Neuronal stem cell (in vitro differentiated cells): ENCODE measurements around the gene ZFAND2A.
"Not testable (repeated sequence)": the region's sequence is repeated elsewhere in the genome, so short reads cannot be mapped to it uniquely, and the experiment has no call there.

Experiments
- DNase-seq: peaks from one replicate; pipeline ENCODE4 v3.0.0-alpha.2; 2013; ENCODE audit warnings: low spot score
- H2AFZ ChIP-seq: one replicate; pipeline ENCODE4 v1.6.1; 2013; ENCODE audit warnings: mild to moderate bottlenecking, low read length, inconsistent platforms
- H2AK5ac ChIP-seq: 2 replicates; pipeline ENCODE4 v1.6.1; 2013; ENCODE audit warnings: low read depth, mild to moderate bottlenecking, inconsistent platforms, low read length, moderate library complexity, mixed read lengths
- H2BK120ac ChIP-seq: 2 replicates; pipeline ENCODE4 v1.6.1; 2013; ENCODE audit warnings: low read depth, mild to moderate bottlenecking, inconsistent platforms, low read length, moderate library complexity, mixed read lengths
- H2BK12ac ChIP-seq: one replicate; pipeline ENCODE4 v1.6.1; 2013; ENCODE audit warnings: low read length, inconsistent platforms
- H2BK15ac ChIP-seq: 2 replicates; pipeline ENCODE4 v1.6.1; 2013; ENCODE audit warnings: mild to moderate bottlenecking, low read length, inconsistent platforms, mixed read lengths
- H2BK5ac ChIP-seq: one replicate; pipeline ENCODE4 v1.6.1; 2013; ENCODE audit warnings: inconsistent platforms, mild to moderate bottlenecking, low read length, moderate library complexity
- H3K14ac ChIP-seq: one replicate; pipeline ENCODE4 v1.6.1; 2013; ENCODE audit warnings: low read length, inconsistent platforms
- H3K18ac ChIP-seq: 2 replicates; pipeline ENCODE4 v1.6.1; 2013; ENCODE audit warnings: low read length, inconsistent platforms
- H3K23ac ChIP-seq: 2 replicates; pipeline ENCODE4 v1.6.1; 2013; ENCODE audit warnings: low read depth, mild to moderate bottlenecking, mixed read lengths, low read length, inconsistent platforms; ENCODE audit not compliant: poor library complexity
- H3K27ac ChIP-seq: replicated peaks from 3 replicates; pipeline ENCODE4 v1.5.1; 2013; ENCODE audit warnings: low read length, inconsistent platforms
- H3K27me3 ChIP-seq, 3 experiments: 2 replicates each; pipeline ENCODE4 v1.6.1; 2013; ENCODE audit warnings: low read length in 3 of 3, mild to moderate bottlenecking in 2 of 3, inconsistent platforms in 1 of 3, low read depth in 1 of 3, mixed read lengths in 1 of 3, moderate library complexity in 1 of 3; ENCODE audit not compliant: control insufficient read depth in 3 of 3, insufficient read depth in 3 of 3
- H3K36me3 ChIP-seq, 2 donors: replicated peaks in 1 of 2; 2 replicates each; pipeline ENCODE4 v1.6.1; 2013; ENCODE audit warnings: low read length in 2 of 2; ENCODE audit not compliant: control insufficient read depth in 2 of 2, insufficient read depth in 2 of 2
- H3K4ac ChIP-seq: 2 replicates; pipeline ENCODE4 v1.6.1; 2013; ENCODE audit warnings: inconsistent platforms, mild to moderate bottlenecking, low read length, moderate library complexity
- H3K4me1 ChIP-seq, 2 donors: 1 replicate in 1 of 2; 2 replicates in 1 of 2; pipeline ENCODE4 v1.6.1; 2013; ENCODE audit warnings: low read length in 2 of 2, low read depth in 1 of 2; ENCODE audit not compliant: control insufficient read depth in 2 of 2, insufficient read depth in 1 of 2
- H3K4me2 ChIP-seq: one replicate; pipeline ENCODE4 v1.6.1; 2013; ENCODE audit warnings: mild to moderate bottlenecking, low read length, inconsistent platforms; ENCODE audit not compliant: insufficient read depth, poor library complexity, severe bottlenecking
- H3K4me3 ChIP-seq, 2 donors: 2 replicates each; pipeline ENCODE4 v1.5.1; 2013; ENCODE audit warnings: low read length in 2 of 2, mild to moderate bottlenecking in 2 of 2, inconsistent platforms in 1 of 2, moderate library complexity in 1 of 2
- H3K79me1 ChIP-seq: one replicate; pipeline ENCODE4 v1.6.1; 2013; ENCODE audit warnings: low read depth, mild to moderate bottlenecking, inconsistent platforms, low read length, moderate library complexity
- H3K9ac ChIP-seq: one replicate; pipeline ENCODE4 v1.6.1; 2013; ENCODE audit warnings: mild to moderate bottlenecking, low read depth, low read length, inconsistent platforms; ENCODE audit not compliant: poor library complexity
- H3K9me3 ChIP-seq, 2 donors: replicated peaks in 1 of 2; 2 replicates each; pipeline versions ENCODE3 to v1.6.1; 2013; ENCODE audit warnings: low read length in 2 of 2, mild to moderate bottlenecking in 2 of 2, inconsistent platforms in 1 of 2, low read depth in 1 of 2, mixed read lengths in 1 of 2, moderate library complexity in 1 of 2; ENCODE audit not compliant: control insufficient read depth in 2 of 2, insufficient read depth in 1 of 2
- H4K8ac ChIP-seq: one replicate; pipeline ENCODE4 v1.6.1; 2013; ENCODE audit warnings: low read depth, mild to moderate bottlenecking, inconsistent platforms, low read length, moderate library complexity
- H4K91ac ChIP-seq: one replicate; pipeline ENCODE4 v1.6.1; 2013; ENCODE audit warnings: low read length, low read depth, mild to moderate bottlenecking, inconsistent platforms; ENCODE audit not compliant: poor library complexity
- WGBS, 2 donors: extraction: QIAGEN DNeasy Blood & Tissue Kit; methylation state at CpG; one replicate each; pipeline ENCODE4 v1.1.7; 2013; ENCODE audit warnings: missing lambda C conversion rate in 2 of 2, mixed read lengths in 1 of 2; ENCODE audit not compliant: insufficient read length in 2 of 2, insufficient replicate concordance in 1 of 2; ENCODE audit errors: extremely low coverage in 2 of 2; 5-methylcytosine and 5-hydroxymethylcytosine counted together

Gene ZFAND2A

DNA sequence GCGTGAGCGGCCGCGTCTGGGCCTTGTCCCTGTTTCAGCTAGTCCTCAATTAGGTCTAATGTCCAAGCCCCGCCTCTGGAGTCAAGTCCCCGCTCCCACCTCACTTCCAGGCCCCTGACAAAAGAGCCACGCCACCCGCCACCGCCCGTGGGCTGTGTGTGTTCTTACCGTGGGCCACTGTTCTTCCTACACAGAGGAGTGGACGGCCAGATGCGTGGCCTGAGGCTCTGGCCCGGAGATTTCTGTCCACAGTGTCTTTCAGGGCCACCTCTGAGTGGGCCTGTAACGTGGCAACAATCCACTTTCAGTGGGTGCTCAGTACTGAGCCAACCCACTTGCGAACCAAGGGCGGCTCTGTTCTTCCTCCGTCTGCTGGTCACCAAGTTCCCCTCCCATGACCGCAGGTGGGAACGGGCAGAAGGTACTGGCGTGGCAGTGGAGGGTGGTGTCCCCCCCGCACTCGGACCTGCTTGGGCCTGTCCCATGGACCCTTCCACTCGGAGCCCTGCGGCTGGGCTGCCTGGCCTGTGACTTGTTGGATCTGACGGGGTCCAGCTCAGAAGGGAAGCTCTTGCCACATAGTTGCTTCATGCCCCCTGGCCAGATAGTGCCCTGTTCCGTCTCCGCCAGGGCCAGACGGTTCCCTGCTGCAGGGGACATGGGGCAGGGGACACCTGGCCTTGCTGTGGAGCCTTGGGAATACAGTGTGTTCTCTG is 15.0 kb upstream of the ZFAND2A start:
- Histone ChIP-seq H3K4me2 (no peak overlapping the region), H3K4me3 (no peak overlapping the region), H3K79me1 (no peaks in the 10 kb centered on the region), H3K23ac (no peak overlapping the region), H2BK15ac (no peak overlapping the region), H3K36me3 (no peaks in the 10 kb centered on the region), H3K9me3 (peaks cover 0 to 8% of the 10 kb centered on the region in 2 donors), H3K27ac (no peak overlapping the region), H4K8ac (no peak overlapping the region), H3K9ac (no peak overlapping the region), H3K4ac (peak overlapping the region; percentile 40), H3K4me1 (peaks cover 0 to 2% of the 10 kb centered on the region in 2 donors), H2AFZ (no peak overlapping the region), H2AK5ac (peak overlapping the region; percentile 66), H2BK120ac (no peak overlapping the region), H4K91ac (no peak overlapping the region), H2BK12ac (no peak overlapping the region), H3K27me3 (no peaks in the 10 kb centered on the region), H3K18ac (no peak overlapping the region), H2BK5ac (peak overlapping the region; percentile 16), H3K14ac (no peak overlapping the region)
- no CpG with 5 or more reads among the region's 29 CpGs for WGBS, 2 donors
- no peak for DNase-seq

GRCh38 chr7:1174002-1174401 is 14.0 kb upstream of the ZFAND2A start:
- no peak overlapping the region for H4K8ac ChIP-seq
- no peak overlapping the region for H2BK12ac ChIP-seq
- H3K27me3 ChIP-seq, result no peaks in the 10 kb centered on the region
- H3K18ac ChIP-seq, result no peak overlapping the region
- H3K79me1 ChIP-seq, result no peaks in the 10 kb centered on the region
- H2AFZ ChIP-seq, result no peak overlapping the region
- no CpG with 5 or more reads among the region's 11 CpGs for WGBS, 2 donors
- H3K27ac ChIP-seq, result no peak overlapping the region
- H3K4me2 ChIP-seq, result no peak overlapping the region
- DNase-seq, result no peak
- H2BK120ac ChIP-seq, result no peak overlapping the region
- no peaks in the 10 kb centered on the region for H3K36me3 ChIP-seq
- no peak overlapping the region for H2BK5ac ChIP-seq
- H3K23ac ChIP-seq, result peak overlapping the region; percentile 21
- H3K14ac ChIP-seq, result no peak overlapping the region
- no peak overlapping the region for H3K9ac ChIP-seq
- no peak overlapping the region for H2BK15ac ChIP-seq
- no peak overlapping the region for H2AK5ac ChIP-seq
- peaks cover 0 to 8% of the 10 kb centered on the region in 2 donors for H3K9me3 ChIP-seq
- H3K4ac ChIP-seq, result no peak overlapping the region
- peaks cover 0 to 2% of the 10 kb centered on the region in 2 donors for H3K4me1 ChIP-seq
- no peak overlapping the region for H3K4me3 ChIP-seq
- peak overlapping the region; percentile 79 for H4K91ac ChIP-seq

DNA sequence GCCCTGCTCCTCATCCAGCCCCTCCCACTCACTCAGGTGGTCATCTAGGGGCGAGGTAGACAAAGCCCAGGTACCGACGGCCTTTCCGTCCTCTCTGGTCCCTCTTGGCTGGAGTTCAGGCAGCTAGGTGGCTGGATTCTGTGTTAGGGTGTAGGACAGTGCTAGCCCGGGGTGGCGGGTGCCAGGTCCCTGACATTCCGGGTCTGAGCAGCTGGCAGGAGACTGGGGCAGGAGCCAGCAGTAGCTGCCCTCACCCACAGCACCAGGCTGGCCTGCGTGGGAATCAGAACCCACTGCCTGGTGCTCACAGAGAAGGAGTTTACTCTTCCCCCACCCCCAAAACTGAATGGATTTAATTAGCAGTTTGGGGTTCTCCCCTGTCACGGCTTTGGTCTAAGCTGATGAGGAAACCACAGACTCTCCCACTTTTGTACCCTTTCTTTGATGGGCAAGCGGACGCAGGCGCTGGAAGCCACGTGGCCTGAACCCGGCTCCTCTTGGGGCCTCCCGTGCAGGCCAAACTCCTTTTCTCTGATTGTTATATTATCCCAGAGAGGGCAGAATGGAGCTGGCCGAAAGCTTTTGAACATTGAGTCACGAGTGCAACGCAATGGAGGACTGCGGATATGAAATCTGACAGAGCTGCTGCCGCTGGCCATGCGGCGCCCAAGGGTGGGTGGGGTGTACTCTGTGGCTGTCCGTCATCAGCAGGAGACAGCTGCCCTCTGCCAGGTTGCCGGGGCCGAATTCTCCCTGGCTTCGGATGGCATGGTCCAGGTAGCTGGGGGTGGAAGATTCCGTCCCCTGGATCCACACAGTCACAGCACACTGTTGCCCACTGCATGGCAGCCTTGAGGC is 12.9 kb upstream of the ZFAND2A start:
- Histone ChIP-seq H3K27me3 (no peaks in the 10 kb centered on the region), H3K9me3 (peaks cover 0 to 2% of the 10 kb centered on the region in 2 donors), H3K4me3 (no peak overlapping the region), H4K91ac (no peak overlapping the region), H4K8ac (no peak overlapping the region), H3K79me1 (no peaks in the 10 kb centered on the region), H2BK12ac (no peak overlapping the region), H2BK5ac (no peak overlapping the region), H3K9ac (no peak overlapping the region), H3K36me3 (no peaks in the 10 kb centered on the region), H2BK120ac (no peak overlapping the region), H2AFZ (peak overlapping the region; percentile 45), H3K4me2 (no peak overlapping the region), H2BK15ac (peak overlapping the region; percentile 60), H3K23ac (no peak overlapping the region), H3K4me1 (peaks cover 0 to 2% of the 10 kb centered on the region in 2 donors), H3K27ac (no peak overlapping the region), H3K14ac (no peak overlapping the region), H3K18ac (no peak overlapping the region), H3K4ac (no peak overlapping the region), H2AK5ac (peak overlapping the region; percentile 50)
- no CpG with 5 or more reads among the region's 27 CpGs for WGBS, 2 donors
- no peak for DNase-seq

DNA sequence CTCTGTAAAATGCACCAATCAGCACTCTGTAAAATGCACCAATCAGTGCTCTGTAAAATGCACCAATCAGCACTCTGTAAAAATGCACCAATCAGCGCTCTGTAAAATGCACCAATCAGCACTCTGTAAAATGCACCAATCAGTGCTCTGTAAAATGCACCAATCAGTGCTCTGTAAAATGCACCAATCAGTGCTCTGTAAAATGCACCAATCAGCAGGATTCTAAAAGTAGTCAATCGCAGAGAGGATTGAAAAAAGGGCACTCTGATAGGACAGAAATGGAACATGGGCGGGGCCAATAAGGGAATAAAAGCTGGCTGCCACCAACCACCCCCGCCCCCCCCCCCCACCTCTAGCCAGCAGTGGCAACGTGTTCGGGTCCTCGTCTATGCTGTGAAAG is 11.5 kb upstream of the ZFAND2A start:
- H2BK120ac ChIP-seq, H3K18ac ChIP-seq, H3K4ac ChIP-seq, DNase-seq, H3K14ac ChIP-seq, H3K36me3 ChIP-seq, H2BK12ac ChIP-seq, H3K4me3 ChIP-seq, H3K9me3 ChIP-seq, H2AK5ac ChIP-seq, H3K23ac ChIP-seq, H3K9ac ChIP-seq, H2BK5ac ChIP-seq, H4K8ac ChIP-seq, H2BK15ac ChIP-seq, H3K4me1 ChIP-seq, H4K91ac ChIP-seq, H2AFZ ChIP-seq, H3K27me3 ChIP-seq, H3K4me2 ChIP-seq, H3K27ac ChIP-seq, H3K79me1 ChIP-seq: not testable (repeated sequence)
- no CpG with 5 or more reads among the region's 7 CpGs for WGBS, 2 donors
